T-helper 2 cell treated with Interferon-gamma antibody and Interleukin-4, amounts not matched to agents 100 ng/mL and 5 ng/mL, for 36 hours (primary cell): ENCODE results near the gene KDM5C. TPM values are rescaled to one million over a fixed set of nuclear protein-coding genes. Genes with fewer than 3 reads are reported as not detected.
"Not testable (repeated sequence)": the region's sequence is repeated elsewhere in the genome, so short reads cannot be mapped to it uniquely, and the experiment has no call there.

Experiments
- intact Hi-C: fragments of 100-400 bp; cut with micrococcal nuclease; formaldehyde crosslinking; loops from one replicate; pipeline ENCODE4 v1.15.1; 2023
- total RNA-seq: library from RNA; stranded (reverse); gene quantifications from 2 replicates; pipeline ENCODE4 v1.2.3, GENCODE V29; 2022

Gene KDM5C
- total RNA-seq, 1 donor from 2014 or later = 92.8 TPM

DNA sequence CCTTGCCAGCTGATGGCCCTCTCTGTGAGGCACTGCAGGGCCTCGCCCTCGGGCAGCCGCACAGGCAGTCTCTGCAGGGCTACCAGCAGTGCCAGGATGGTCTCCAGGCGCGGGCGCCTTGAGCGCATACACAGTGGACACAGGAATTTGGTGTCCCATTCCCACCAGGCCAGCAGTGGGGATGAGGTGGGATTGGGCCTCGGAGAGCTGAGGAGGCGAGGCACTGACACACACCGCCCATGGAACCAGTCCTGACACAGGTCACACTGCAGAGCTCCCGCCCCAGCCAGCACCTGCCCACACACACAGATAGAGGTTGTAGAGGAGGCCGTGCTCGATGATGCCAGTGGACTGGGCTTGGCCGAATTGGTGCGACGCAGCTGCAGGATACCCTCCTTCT lies 30.7 kb downstream of the KDM5C start:
- intact Hi-C loops = no loop called here

GRCh38 chrX:53193093-53193492 lies 31.9 kb downstream of the KDM5C start:
- intact Hi-C loops = no loop called here

GRCh38 chrX:53190363-53190960 lies 34.5 kb downstream of the KDM5C start:
- intact Hi-C loops = no loop called here

DNA sequence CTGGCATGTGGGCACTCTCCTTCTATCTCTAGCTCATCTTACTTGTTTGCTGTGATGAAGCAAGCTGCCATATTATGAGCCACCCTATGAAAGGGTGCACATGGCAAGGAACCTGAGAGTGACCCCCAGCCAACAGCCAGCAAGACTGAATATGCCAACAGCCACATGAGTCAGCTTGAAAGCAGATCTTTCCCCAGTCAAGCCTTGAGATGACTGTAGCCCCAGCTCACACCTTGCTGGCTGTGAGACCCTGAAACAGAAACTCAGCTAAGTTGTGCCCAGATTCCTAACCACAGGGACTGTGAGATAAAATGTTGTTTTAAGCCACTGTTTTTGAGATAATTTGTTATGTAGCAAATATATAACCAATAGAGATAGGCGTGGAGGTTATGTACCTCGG lies 36.2 kb downstream of the KDM5C start:
- intact Hi-C loops = no loop called here

GRCh38 chrX:53186351-53186750 lies 38.7 kb downstream of the KDM5C start:
- intact Hi-C loops = no loop called here

DNA sequence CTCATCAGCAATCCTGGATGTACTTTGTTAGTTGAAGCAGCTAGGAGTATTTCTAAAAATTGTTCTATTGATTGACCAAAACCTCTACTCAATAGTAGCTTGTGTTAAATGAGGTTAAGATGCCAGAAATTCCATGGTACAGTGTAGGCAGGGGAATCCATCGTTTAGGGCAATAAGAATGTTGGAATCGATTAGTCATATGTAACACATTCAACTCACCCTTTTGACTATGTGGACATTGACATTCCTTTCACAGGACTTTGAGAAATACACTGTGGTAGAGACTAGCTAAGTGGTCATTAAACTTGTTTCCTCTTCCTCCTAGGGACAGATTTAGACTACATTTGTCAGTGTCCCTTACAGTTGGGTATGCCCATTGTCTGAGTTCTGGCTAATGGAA lies 40.2 kb downstream of the KDM5C start:
- intact Hi-C loops = no loop called here

- intact Hi-C loops = no loop called here
Measured at GRCh38 chrX:53171356-53171755, 53.7 kb downstream of the KDM5C start.

- intact Hi-C loops = no loop called here
Measured at GRCh38 chrX:53166103-53166502, 58.9 kb downstream of the KDM5C start.

GRCh38 chrX:53164566-53164965 lies 60.4 kb downstream of the KDM5C start:
- intact Hi-C loops = not testable (repeated sequence)

DNA sequence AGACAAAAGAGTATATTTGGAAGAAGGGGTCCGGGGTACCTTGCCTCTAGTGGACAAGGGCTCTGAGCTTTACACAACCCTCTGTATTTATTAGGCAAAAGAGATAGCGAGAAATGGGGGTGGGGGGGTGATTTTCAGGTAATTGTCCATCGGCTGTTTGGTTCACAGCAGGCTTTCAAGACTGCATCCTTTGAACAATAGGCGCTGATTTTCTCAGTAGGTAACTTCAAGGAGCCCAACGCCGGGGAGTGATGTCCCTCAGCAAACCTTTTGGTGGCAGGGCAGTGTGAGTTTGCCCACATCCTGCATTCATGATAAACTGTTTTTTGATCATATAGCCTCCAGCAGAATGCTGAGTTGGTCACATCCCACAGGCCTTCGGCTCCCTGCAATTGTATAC lies 61.6 kb downstream of the KDM5C start:
- intact Hi-C loops = no loop called here

DNA sequence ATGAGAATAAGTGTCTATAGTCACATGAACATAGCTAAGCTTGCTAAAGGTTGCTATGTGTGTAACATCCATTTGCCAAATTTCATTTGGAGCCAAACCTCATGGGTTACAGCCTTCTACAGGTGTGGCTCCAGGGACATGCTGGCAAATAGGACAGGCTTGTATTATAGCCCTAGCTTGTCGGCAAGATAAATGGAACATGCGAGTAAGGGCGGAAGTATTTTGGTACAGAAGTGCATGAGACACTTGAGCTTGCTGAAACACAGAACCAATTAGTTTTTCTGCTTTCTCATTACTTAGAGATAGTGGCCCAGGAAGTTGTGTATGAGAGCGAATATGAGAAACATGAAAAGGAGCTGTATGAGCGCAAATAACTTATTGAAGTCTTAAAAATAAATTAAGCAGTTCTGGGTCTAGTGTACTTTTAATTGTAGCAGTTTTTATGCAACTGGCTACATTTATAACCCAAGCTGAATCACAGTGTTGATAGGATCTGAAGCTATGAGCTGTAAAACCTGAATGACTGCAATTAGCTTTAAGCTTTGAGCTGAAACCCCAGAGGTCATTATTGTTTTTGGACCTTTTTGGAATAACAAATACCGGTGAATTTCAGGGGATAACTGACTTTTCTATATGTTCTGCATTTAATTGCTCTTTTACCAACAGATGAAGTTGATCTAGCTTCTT lies 64.6 kb downstream of the KDM5C start:
- intact Hi-C loops = no loop called here

DNA sequence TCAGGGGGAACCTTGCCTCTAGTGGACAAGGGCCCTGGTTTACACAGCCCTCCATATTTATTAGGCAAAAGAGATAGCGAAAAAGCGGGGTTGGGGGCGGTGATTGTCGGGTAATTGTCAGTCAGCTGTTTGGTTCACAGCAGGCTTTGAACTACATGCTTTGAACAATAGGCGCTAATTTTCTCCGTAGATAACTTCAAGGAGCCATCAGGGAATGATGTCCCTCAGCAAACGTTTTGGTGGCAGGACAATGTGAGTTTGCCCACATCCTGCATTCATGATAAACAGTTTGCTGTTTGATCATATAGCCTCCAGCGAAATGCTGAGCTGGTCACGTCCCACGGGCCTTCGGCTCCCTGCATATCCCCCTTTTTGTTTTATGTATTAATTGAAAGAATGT lies 65.8 kb downstream of the KDM5C start:
- intact Hi-C loops = no loop called here

GRCh38 chrX:53156207-53156596 lies 68.8 kb downstream of the KDM5C start:
- intact Hi-C loops = no loop called here

DNA sequence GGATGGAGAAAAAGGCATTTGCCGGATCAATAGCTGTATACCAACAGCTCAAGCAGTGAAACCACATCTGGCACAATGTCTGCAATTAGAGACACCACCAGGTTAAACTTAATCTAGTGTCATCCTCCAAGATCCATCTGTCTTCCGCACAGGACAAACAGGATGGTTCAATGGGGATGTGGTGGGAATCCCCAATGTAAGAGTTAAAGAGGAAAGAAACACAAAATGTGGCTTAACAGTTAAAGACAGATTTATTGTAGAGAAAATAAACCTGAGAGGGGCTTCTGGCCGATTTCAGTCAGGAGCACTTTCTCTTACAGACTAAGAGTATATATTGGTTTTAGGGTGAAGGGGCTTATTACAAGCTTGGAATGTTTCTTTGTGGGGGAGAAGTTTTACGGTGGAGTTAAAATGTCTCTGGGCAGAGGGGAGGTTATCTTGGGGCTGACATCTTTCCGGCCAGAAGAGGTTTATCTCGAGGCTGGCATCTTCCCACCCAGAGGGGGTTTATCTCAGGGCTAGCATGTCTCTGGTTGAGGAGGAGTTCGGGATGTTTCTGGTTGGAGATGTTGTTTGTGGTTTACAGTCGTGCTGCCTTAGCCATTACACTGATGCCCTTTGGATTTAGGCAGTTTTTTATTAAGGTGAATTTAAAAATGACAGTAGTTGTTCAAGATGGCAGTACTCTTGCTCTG lies 69.3 kb downstream of the KDM5C start:
- intact Hi-C loops = no loop called here

DNA sequence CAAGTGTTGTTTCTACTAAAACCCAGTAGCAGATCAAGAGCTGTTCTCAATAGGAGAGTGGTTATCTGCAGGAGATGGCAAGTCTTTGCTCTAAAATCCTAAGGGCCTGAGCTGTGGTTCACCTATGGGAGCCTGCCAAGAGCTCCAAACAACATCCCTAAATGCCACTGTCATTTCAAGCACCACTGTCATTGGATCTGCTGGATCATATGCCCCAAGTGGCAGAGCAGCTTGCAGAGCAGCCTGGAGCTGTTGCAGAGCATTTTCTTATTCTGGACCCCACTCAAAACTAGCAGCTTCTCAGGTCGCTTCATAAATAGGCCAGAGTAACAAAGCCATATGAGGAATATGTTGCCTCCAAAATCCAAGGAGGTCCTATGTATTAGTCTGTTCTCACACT lies 71.4 kb downstream of the KDM5C start:
- intact Hi-C loops = no loop called here

Other genes with a start within 250 kb of the KDM5C start
- not detected in 2 replicates for gene GPR173, start 176.4 kb downstream of the KDM5C start, total RNA-seq
- 17.0 and 18.9 TPM in 2 replicates for gene TSPYL2, start 142.8 kb downstream of the KDM5C start, total RNA-seq
- gene KANTR, start 131.1 kb downstream of the KDM5C start, total RNA-seq = 8.2 and 8.9 TPM in 2 replicates
- 0.20 and 0.55 TPM in 2 replicates for gene IQSEC2, start 56.4 kb upstream of the KDM5C start, total RNA-seq
- 130 and 142 TPM in 2 replicates for gene SMC1A, start 197.4 kb upstream of the KDM5C start, total RNA-seq
- 0.61 and 0.68 TPM in 2 replicates for gene RIBC1, start 197.7 kb upstream of the KDM5C start, total RNA-seq
- gene HSD17B10, start 209.2 kb upstream of the KDM5C start, total RNA-seq = 125 and 128 TPM in 2 replicates